K562 (cell line): Measurements from ENCODE around the gene GET4. TPM values are rescaled to one million over a fixed set of nuclear protein-coding genes. Genes with fewer than 3 reads are reported as not detected.
A peak's percentile ranks its signal among the peaks of the same experiment; 100 is the strongest.

Experiments
- polyA plus RNA-seq, 8 experiments: library from polyadenylated mRNA; depleted of rRNA in 4 of 8; stranded (reverse) in 5 of 8; unstranded in 3 of 8; fragments of >200 nt; fragmentation: Nextera tagmentation in 2 of 8; fragmentation: Illumina TruSeq in 1 of 8; extraction: Ambion mirVana in 2 of 8; extraction: Trizol in 1 of 8; gene quantifications; 2 replicates each; pipeline versions ENCODE4 v1.2.1 to v1.2.3, GENCODE V29; 2011 to 2014; ENCODE audit warnings: inconsistent platforms in 1 of 8, missing spikeins in 1 of 8
- total RNA-seq, 7 experiments: library from RNA; depleted of rRNA in 6 of 7; stranded (reverse); fragments of >200 nt in 6 of 7; fragmentation: Illumina TruSeq in 2 of 7; extraction: Trizol in 2 of 7; gene quantifications; 2 replicates each; pipeline versions ENCODE4 v1.2.1 to v1.2.3, GENCODE V29; 2011 to 2021; ENCODE audit warnings: low replicate concordance in 1 of 7
- TF ChIP-seq, protein P1 (sequence below), 2 experiments: fragments of 450-650 bp; formaldehyde crosslinking in 1 of 2; IDR thresholded peaks; 2 replicates each; pipeline versions ENCODE4 v1.4.0 to v1.6.1; 2014 to 2020; ENCODE audit warnings: mild to moderate bottlenecking in 2 of 2, borderline replicate concordance in 1 of 2, low read depth in 1 of 2
- TF ChIP-seq, protein P2 (sequence below): fragments of 200-800 bp; sonication (Bioruptor generic); IDR thresholded peaks from 2 replicates; pipeline ENCODE4 v1.6.1; 2017; ENCODE audit warnings: missing genetic modification characterization, missing compliant biosample characterization

GET4 gene
- total and polyA plus RNA-seq, 9 of the 15 experiments (the other 6 are each of a cell fraction or from before 2014, with no cell fraction given): 0.99 to 122 (median 40.4) TPM

DNA sequence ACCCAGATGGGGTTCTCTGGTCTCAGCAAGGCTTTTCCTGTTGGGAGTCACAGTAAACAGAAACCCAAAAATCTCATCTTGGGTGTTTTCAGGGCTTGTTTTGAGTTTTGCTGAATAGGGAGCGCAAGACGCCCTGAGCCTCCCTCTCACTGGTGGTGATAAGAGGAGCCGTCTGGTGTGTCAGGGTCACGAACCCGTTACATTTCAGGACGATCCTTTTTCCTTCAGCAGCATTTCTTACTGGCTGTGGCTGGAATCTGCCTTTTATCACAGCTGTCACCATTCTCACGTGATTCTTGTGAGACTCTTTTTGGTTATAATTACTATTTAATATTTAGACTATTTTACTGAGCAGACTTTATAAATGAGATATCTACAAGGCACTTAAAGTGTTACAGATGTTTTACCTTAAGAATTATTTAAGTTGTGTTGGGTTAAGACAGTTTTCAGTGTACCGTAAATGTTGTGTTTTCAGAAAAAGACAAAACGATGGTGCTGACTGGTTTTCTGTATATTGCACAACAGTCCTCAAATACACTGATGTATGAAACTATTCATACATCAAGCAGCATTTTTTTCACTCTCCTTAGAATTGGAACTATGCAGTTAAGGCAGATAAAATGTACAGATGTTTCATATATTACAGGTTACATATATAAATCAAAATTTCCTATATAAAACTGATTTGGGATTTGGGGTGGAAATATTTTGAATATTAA is 2.2 kb upstream of the GET4 start (continued):
- TF ChIP-seq, protein P1, sequence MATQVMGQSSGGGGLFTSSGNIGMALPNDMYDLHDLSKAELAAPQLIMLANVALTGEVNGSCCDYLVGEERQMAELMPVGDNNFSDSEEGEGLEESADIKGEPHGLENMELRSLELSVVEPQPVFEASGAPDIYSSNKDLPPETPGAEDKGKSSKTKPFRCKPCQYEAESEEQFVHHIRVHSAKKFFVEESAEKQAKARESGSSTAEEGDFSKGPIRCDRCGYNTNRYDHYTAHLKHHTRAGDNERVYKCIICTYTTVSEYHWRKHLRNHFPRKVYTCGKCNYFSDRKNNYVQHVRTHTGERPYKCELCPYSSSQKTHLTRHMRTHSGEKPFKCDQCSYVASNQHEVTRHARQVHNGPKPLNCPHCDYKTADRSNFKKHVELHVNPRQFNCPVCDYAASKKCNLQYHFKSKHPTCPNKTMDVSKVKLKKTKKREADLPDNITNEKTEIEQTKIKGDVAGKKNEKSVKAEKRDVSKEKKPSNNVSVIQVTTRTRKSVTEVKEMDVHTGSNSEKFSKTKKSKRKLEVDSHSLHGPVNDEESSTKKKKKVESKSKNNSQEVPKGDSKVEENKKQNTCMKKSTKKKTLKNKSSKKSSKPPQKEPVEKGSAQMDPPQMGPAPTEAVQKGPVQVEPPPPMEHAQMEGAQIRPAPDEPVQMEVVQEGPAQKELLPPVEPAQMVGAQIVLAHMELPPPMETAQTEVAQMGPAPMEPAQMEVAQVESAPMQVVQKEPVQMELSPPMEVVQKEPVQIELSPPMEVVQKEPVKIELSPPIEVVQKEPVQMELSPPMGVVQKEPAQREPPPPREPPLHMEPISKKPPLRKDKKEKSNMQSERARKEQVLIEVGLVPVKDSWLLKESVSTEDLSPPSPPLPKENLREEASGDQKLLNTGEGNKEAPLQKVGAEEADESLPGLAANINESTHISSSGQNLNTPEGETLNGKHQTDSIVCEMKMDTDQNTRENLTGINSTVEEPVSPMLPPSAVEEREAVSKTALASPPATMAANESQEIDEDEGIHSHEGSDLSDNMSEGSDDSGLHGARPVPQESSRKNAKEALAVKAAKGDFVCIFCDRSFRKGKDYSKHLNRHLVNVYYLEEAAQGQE (IDR thresholded peaks at IDR 0.05; ENCODE audit: borderline replicate concordance): peak; percentile 60
- TF ChIP-seq, protein P1 (CRISPR knock-in tag; IDR thresholded peaks at IDR 0.05; ENCODE audit: low read depth): no peak
- TF ChIP-seq, protein P2, sequence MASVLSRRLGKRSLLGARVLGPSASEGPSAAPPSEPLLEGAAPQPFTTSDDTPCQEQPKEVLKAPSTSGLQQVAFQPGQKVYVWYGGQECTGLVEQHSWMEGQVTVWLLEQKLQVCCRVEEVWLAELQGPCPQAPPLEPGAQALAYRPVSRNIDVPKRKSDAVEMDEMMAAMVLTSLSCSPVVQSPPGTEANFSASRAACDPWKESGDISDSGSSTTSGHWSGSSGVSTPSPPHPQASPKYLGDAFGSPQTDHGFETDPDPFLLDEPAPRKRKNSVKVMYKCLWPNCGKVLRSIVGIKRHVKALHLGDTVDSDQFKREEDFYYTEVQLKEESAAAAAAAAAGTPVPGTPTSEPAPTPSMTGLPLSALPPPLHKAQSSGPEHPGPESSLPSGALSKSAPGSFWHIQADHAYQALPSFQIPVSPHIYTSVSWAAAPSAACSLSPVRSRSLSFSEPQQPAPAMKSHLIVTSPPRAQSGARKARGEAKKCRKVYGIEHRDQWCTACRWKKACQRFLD (CRISPR knock-in tag): peak; percentile 29
